ENCODE results near the gene ZNF827. TPM values are rescaled to one million over a fixed set of nuclear protein-coding genes. Genes with fewer than 3 reads are reported as not detected.

The ZNF827 gene
- polyA plus RNA-seq, 1 experiment: 15.1 TPM

- Histone ChIP-seq H3K27me3 (ENCODE audit: control insufficient read depth, insufficient read depth, low read length) (no peaks in the 10 kb centered on the region), H3K36me3 (ENCODE audit: control insufficient read depth, insufficient read depth, low read length) (peaks cover 4% of the 10 kb centered on the region), H3K4me3 (ENCODE audit: low read depth, low read length) (no peak overlapping the region)
- CTCF ChIA-PET: interaction anchor here (1.1 kb wide), 1 partner anchor 18 kb away, joined by 3 read pairs; no protein-coding TSS in a partner anchor
- DNase-seq (ENCODE audit: low read depth): no peak
- TF ChIP-seq CTCF (IDR thresholded peaks at IDR 0.05; ENCODE audit: insufficient read depth, low read depth, low read length): no peak
- POLR2A ChIA-PET: no interaction called here
These were observed 57.0 kb downstream of the ZNF827 start for GRCh38 chr4:145881576-145881975.

GRCh38 chr4:145880355-145880960, 58.2 kb downstream of the ZNF827 start:
- no peak for DNase-seq (ENCODE audit: low read depth)
- H3K36me3 ChIP-seq (ENCODE audit: control insufficient read depth, insufficient read depth, low read length): no peaks in the 10 kb centered on the region
- POLR2A ChIA-PET: no interaction called here

GRCh38 chr4:145879598-145879997, 59.0 kb downstream of the ZNF827 start:
- no peak for DNase-seq (ENCODE audit: low read depth)
- no peaks in the 10 kb centered on the region for H3K36me3 ChIP-seq (ENCODE audit: control insufficient read depth, insufficient read depth, low read length)
- H3K4me3 ChIP-seq (ENCODE audit: low read depth, low read length): no peak overlapping the region
- no peak for TF ChIP-seq CTCF (IDR thresholded peaks at IDR 0.05; ENCODE audit: insufficient read depth, low read depth, low read length)
- H3K27me3 ChIP-seq (ENCODE audit: control insufficient read depth, insufficient read depth, low read length): no peaks in the 10 kb centered on the region
- CTCF ChIA-PET: interaction anchor here (0.6 to 0.8 kb wide), 2 partner anchors 11 to 646 kb away, joined by 3 read pairs; no protein-coding TSS in a partner anchor
- POLR2A ChIA-PET: no interaction called here

More at GRCh38 chr4:145880355-145880960, 58.2 kb downstream of the ZNF827 start:
- Histone ChIP-seq H3K27me3 (ENCODE audit: control insufficient read depth, insufficient read depth, low read length) (no peaks in the 10 kb centered on the region), H3K4me3 (ENCODE audit: low read depth, low read length) (no peak overlapping the region)
- CTCF ChIA-PET: interaction anchor here (1.1 kb wide), 2 partner anchors 16 to 59 kb away, joined by 3 read pairs; no protein-coding TSS in a partner anchor
- TF ChIP-seq CTCF (IDR thresholded peaks at IDR 0.05; ENCODE audit: insufficient read depth, low read depth, low read length): no peak

- H3K27me3 ChIP-seq (ENCODE audit: control insufficient read depth, insufficient read depth, low read length): no peaks in the 10 kb centered on the region
- ChIA-PET CTCF (interaction anchor here (0.6 to 1.3 kb wide), 3 partner anchors 9 to 262 kb away, joined by 3 to 5 read pairs (median 3); no protein-coding TSS in a partner anchor), POLR2A (interaction anchor here (0.6 kb wide), 1 partner anchor 75 kb away, joined by 5 read pairs; no protein-coding TSS in a partner anchor)
- no peak overlapping the region for H3K4me3 ChIP-seq (ENCODE audit: low read depth, low read length)
- DNase-seq (ENCODE audit: low read depth): no peak
- no peak for TF ChIP-seq CTCF (IDR thresholded peaks at IDR 0.05; ENCODE audit: insufficient read depth, low read depth, low read length)
- H3K36me3 ChIP-seq (ENCODE audit: control insufficient read depth, insufficient read depth, low read length): no peaks in the 10 kb centered on the region
These were observed 59.9 kb downstream of the ZNF827 start for GRCh38 chr4:145878501-145879435.
